NCI-H82 (cell line): ENCODE measurements around the gene NECAB3.
A peak's percentile ranks its signal among the peaks of the same experiment; 100 is the strongest.

Source experiments
- DNase-seq: peaks from one replicate; lab custom pipeline; 2025; lab: John Stamatoyannopoulos, UW

NECAB3 gene

DNA sequence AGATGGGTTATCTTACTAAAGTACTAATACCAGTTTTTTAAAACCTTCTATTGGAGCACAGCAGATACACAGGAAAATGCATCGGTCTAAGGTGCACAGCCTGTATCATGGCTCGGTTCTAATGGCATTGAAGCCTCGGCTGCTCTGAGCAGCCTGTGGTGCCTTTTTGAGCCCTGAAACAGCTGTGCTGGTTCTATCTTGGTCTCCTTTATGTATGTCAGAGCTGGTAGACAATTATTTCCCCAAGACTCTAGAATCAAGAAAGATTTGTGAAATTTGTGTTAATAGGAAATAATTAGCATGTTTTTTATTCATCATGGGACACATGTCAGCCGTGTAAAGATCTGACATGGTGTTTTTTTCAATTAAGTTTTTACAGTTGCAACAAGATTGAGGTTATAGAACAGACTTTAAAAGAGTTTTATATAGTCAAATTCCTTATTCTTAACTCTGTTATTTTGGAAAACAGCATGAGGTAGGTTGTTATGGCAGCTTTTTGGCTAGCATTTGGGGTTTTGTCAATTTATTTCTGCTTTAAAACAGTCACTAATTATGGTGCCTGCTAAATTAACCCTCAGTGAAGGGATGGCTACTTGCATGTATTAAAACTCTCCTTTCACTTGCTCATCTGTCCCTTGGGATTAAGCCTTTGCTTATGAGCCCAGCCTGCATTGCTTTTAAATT is 52.4 kb downstream of the NECAB3 start:
- DNase-seq = no peak

DNA sequence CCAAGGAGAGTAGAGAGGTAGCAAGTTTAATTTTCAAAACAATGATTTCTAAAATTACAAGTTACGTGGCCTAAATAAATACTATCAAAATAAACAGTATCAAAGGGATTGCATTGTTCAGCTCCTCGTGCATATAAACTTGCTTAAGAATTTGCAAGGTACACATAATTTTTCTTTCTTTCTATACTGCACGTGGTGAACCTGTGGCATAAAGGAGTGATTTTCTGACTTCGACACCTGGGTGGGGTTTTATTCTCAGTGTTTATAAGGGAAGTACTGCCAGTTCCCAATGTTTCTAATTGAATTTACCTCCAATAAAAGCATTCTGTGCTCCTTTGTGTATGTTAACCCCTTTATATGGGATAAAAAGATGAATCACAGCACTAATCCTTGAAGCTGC is 62.2 kb downstream of the NECAB3 start:
- DNase-seq = peak; percentile 79

DNA sequence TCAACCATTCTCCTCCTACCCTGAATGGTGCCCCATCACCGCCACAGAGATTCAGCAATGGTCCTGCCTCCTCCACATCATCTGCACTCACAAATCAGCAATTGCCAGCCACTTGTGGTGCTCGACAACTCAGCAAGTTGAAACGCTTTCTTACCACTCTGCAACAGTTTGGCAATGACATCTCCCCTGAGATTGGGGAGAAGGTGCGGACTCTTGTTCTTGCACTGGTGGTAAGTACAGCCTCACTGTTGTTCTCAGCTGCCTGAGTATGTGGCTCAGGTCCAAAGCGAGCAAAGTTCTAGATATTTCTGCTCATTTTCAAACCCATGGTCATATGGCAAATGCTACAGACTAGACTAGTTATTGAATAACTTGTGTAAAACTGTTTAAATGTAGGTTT is 63.1 kb downstream of the NECAB3 start:
- no peak for DNase-seq

DNA sequence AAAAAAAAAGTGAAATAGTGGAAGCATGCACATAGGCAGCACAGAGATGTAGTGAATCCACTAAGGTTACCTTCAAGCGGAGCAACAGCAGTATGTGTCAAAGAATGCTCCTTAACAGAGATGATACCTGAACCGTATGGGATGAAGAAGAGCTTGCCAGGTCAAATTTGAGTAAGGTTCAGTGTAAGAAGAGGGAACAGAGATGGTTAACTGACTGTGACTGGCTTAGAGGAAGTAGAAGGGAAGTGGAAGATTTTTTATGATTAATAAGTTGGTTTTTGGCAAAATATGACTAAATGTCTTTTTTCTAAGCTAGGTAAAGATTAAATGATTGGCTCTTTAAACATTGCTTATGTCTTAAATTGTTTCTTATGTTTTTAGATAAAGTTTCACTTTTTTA is 64.7 kb downstream of the NECAB3 start:
- no peak for DNase-seq
